Hematopoietic multipotent progenitor cell (in vitro differentiated cells): Measurements from ENCODE around the gene STON2. TPM values are rescaled to one million over a fixed set of nuclear protein-coding genes. Genes with fewer than 3 reads are reported as not detected.
"Not testable (repeated sequence)": the region's sequence is repeated elsewhere in the genome, so short reads cannot be mapped to it uniquely, and the experiment has no call there.

Experiments used
- DNase-seq, 3 donors: peaks; one replicate each; pipeline ENCODE4 v3.0.0-alpha.2; 2011 to 2015; ENCODE audit warnings: low read depth in 2 of 3, low spot score in 2 of 3
- total RNA-seq: library from RNA; depleted of rRNA; stranded (reverse); fragments of >200 nt; gene quantifications from one replicate; pipeline ENCODE4 v1.2.3, GENCODE V29; 2012

STON2 gene, protein sequence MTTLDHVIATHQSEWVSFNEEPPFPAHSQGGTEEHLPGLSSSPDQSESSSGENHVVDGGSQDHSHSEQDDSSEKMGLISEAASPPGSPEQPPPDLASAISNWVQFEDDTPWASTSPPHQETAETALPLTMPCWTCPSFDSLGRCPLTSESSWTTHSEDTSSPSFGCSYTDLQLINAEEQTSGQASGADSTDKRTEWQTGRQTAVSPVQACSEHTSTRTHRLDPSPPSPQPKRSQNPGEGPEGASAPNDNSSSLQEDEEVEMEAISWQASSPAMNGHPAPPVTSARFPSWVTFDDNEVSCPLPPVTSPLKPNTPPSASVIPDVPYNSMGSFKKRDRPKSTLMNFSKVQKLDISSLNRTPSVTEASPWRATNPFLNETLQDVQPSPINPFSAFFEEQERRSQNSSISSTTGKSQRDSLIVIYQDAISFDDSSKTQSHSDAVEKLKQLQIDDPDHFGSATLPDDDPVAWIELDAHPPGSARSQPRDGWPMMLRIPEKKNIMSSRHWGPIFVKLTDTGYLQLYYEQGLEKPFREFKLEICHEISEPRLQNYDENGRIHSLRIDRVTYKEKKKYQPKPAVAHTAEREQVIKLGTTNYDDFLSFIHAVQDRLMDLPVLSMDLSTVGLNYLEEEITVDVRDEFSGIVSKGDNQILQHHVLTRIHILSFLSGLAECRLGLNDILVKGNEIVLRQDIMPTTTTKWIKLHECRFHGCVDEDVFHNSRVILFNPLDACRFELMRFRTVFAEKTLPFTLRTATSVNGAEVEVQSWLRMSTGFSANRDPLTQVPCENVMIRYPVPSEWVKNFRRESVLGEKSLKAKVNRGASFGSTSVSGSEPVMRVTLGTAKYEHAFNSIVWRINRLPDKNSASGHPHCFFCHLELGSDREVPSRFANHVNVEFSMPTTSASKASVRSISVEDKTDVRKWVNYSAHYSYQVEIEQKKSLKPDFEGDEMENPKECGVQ
- 74.6 TPM for total RNA-seq

DNA sequence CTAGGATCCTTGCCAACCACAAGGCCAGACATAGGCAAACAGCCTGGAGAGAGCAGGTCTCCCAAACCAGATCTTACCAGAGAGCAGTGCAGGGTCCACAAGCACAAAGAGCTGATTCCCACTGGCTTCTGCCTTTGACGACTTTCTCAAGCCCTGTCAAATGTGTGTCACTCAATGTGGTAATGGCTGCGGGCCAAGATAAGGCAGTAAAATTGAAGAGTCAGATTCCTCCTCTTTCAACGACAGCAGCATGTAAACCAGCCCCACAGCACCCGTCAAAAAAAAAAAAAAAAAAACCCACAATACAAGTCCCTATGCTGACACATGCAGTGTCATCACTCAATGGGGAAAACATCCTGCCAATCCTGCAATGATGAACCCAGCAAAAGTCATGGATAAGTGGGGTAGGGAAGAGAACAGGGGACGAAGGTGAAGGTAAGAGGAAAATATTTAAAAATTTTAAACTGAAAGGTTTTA lies at the start of gene STON2:
Gene STON2 (minus strand): TSS at position 123 of the 477 bp plus-strand sequence. CDS start 1,942 bp downstream, outside the sequence.
- DNase-seq = peak in 2 of 3 donors; percentile 79 to 89

DNA sequence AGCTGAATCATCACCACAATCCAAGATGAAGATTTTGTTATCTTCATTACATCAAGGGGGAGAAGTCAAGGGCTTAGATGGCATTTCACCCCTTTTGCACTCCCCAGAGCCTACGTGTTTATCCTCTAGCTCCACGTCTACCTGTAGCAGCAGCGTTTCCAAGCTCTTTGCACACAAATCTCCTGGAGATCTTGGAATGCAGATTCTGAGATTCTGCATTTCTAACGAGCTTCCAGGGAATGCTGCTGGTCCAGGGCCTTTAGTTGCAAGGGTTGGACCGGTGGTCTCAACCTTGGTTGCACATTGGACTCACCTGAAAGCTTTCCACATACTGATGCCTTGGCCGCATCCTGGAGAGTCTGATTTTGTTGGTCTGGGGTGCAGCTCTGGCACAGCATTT lies 49.5 kb upstream of the STON2 start:
- no peak for DNase-seq

DNA sequence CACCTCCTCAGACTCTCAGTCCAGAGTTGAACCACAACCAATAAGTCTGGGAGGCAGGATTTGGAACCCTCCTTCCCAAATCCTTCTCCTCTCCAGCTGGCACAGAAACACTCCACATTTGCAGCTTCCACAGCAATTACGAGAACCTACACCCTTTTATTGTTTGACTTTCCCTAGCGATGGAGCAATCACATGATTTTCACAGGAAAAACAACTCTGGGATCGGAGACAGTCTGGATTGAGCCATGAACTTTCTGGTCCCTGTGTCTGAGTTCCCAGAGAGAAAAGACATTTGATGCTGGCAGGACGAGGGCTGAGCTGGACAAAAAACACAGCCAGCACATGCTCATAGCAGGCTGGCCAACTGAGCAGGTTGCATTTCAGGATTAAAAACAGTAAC lies 49.0 kb upstream of the STON2 start:
- no peak for DNase-seq

DNA sequence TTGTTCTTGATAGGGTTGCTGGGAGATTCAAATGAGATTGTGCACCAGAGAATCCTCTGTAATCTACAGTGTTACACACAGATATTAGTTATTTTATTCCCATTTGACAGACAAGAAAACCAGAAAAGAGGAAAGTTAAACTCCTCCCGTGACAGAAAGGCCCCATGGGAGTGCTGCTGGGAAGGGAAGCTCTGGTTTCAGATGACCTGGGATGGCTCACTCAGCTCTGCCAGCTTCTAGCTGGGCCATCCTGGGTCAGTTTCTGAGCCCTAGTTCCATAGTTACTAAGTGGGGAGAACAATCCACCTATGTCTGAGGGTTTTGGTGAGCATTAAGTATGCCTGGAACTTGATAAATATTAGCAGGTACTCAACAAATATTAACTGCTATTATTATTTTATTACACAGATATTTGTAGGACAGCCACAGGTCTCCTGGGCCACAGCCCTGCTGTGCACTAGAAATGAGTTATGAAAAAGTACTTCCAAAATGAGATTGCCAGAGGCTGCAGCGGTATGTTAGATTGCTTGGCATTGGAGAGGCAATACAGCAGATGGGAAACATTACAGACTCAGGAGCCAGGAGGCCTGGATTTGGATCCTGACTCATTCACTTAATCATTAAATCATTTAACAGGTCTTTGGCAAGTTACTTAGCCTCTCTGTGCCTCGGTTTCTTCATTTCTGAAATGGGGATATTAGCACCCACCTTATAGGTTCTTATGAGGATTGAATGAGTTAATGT lies 47.1 kb upstream of the STON2 start:
- no peak for DNase-seq

DNA sequence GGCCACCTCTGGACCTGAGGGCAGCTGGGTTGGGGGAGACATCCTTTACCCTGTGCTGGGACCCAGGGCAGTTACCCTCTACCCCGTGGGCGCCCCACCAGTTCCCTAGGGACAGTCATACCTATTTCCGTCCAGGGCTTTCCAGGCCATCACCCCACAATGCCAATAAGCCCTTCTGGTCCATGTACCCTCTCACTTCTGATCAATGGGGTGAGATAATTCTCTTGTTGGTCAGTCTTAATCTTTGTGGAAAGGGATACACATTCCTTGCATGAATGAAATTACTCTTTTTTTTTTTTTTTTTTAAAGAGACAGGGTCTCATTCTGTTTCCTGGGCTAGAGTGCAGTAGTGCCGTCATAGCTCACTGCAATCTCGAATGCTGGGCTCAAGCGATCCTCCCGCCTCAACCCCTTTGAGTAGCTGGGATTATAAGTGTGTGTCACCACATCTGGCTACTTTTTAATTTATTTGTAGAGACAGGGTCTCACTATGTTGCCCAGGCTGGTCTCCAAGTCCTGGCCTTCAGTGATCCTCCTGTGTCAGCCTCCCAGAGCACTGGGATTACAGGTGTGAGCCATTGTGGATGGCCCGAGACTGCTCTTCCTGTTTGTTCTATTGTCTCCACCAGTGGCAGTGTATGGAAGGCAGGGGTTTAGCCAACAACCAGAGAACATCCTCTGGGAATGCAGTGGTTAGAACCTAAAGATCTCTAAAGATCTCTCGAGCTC lies 46.3 kb upstream of the STON2 start:
- DNase-seq = no peak

DNA sequence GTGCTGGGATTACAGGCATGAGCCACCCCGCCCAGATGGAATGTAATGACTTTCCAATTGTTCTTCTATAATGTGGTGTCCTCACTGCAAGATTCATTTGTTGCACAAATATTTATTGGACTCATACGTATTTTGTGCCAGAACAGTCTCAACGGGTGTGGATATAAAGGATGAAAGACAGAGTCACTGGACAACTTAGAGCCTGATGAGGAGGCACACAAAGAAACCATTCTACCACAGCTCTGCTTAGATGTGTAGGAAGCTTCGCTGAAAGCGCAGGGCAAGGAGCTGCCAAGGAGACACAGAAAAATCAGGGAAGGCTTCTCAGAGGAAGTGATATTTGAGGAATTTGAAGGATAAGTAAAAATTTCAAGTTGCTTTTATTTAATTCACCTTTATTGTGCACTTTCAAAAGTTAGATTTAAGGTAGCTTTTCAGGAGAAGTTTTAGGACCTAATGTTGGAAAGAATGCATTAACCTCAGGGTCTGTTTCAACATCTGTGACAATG lies 41.6 kb upstream of the STON2 start:
- DNase-seq = no peak

DNA sequence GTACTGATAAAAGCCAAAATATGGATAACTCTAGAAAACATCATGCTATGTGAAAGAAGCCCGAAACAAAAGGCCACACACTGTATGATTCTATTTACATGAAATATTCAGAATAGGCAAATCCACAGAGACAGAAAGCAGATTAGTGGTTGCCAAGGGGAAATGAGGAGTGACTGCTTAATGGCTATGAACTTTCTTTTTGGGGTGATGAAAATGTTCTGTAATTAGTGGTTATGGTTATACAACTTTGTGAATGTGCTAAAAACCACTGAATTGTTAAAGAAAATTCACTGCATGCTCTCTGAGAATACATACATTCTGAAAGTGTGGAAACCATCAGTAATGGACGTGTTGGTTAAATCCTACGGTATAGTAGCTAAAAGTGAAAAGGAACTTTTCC lies 39.9 kb upstream of the STON2 start:
- no peak for DNase-seq

DNA sequence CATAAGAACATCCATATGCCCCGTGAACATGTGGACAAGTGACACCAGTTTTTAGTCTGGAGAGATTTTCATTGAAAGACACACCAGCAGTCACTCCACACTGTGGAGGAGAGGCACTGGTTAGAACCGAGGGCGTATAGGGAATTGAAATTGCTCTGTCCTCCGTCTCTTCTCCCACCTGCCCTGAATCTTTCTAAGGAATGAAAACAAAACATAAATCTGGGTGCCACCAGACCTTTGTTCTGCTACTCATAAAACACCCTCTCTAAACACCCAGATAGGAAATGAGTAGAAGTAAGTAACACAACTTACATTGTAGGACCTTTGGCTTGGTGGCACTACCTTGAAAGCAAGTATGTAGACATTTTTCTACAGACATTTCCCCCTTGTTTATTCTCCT lies 37.1 kb upstream of the STON2 start:
- no peak for DNase-seq

DNA sequence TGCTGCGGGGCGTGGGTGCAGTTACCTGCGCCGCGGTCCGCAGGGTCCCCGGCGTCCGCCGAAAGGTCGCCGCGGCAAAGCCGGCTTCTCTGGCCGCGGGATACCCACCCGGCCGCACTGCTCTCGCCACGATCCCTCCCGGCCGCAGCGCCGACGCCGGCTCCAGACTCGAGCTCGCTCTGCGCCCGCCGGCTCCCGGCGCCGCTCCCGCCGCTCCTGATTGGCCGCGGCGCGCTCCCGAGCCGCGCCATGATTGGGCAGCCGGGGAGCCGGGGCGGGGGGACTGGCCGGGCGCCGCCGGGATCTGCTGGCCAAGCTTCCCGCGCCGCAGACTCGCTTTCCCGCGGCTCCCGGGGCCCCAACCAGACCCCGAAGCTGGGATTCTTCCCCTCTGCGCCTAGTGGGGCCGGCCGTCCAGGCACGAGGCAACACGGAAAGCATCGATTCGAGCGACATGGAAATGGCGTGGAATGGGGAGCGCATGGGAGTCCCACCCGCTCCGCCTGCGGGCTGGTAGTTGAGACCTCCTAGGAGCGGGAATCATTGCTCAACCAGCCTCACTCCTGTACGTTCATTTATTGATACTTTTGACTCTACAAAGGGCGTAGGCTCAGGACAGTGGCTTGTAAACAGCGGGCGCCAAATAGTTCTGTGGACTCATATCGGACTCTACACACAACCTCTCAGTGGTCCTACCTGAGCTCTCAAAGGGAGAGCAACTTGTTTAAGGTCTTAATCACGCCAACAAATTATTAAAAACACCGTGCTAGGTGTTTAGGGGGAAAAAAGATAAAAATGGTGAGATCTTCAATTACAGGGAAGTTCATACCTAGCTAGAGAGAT lies 36.4 kb upstream of the STON2 start:
- DNase-seq = peak in 2 of 3 donors; percentile 76 to 79

DNA sequence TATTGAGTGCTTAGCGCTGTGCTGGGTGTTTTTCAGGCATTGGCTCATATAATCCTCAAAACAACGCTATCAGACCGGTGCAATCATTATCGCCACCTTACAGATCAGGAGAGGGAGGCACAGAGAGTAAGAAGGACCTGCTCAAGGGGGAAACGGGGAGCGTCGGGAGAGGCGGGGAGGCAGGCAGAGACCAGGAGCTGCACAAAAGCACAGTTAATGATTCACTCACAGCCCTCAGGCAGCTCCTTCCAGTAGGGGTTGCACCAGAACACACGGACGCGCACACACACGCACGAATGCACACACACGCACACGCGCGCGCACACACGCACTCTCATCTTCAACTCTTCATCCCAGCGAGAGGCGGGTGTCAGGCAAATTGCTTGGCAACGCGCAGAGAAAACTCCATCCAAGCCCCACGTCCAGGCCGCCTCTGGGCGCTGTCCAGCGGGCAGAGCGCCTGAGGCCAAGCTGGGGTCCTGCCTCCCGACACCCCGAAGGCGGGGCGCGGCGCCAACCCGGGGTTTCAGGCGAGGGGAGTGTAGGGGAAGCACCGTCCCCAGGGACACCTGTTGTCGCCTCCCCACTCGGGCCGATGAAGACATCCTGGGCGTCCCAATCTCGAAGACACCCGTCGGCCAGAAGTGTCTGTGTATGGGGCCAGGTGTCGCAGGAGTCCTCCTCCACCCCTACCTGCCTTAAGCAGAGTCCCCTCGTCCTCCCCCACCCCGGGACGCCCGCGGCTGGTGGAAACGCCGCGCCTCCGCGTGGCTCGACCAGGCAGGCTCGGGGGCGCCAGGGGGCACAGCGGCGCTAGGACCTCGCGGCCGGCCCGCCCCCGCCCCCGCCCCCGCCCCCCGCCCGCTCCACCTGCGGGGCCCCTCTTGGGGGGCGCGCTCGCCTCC lies 35.5 kb upstream of the STON2 start:
- DNase-seq = peak in 2 of 3 donors; percentile 62 to 69

DNA sequence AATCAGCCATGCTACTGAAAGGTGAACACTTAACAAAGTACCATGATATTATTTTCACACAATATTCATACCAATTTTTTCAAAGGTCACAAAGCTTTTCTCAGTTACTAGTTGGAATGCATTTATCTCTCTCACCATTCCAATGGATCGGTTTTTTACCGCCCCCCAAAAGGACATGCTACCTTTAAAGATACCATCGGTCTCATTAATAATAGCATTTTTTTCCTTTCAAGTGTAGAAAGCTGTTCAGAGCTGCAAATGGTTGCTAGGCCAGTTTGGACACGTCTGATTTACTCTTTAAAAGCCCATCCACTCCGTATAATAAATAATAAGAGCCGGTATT lies 34.9 kb upstream of the STON2 start:
- no peak for DNase-seq

DNA sequence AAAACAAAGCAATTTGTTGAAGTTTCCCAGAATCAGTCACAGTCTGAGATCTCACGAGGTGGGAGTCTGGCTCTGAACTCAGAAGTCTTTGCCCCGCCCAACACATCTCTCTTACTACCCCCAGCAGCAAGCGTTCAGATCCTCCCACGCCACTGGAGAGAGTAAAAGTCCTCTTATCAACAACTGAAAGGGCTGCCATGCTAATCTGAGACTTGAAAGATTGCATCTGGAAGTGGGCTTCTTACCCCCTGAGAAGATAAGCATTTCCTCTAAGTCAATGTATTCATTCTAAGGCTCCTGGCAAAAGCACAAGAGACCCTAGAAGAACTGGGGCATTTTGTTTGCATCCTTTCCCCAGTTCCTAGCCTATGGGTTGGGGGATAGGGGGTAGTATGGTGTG lies 34.1 kb upstream of the STON2 start:
- DNase-seq = no peak

DNA sequence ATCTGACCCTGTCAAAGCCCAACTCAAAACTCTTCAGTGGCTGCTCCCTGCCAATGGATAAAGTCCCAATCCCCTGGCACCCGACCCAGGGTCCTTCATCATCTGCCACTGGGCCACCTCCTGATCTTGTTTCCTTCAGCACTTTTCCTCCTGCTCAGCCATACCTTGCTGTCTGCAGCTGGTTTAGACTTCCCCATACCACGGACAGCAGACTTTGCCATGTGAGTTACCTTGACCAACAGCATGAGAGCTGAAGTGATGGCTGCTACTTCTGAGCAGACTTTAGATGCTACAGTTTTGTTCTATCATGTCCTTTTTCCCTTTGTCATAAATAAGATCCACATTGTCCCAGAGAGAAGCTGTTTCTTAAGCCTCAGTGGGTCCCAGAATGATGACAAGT lies 33.3 kb upstream of the STON2 start:
- DNase-seq = no peak

DNA sequence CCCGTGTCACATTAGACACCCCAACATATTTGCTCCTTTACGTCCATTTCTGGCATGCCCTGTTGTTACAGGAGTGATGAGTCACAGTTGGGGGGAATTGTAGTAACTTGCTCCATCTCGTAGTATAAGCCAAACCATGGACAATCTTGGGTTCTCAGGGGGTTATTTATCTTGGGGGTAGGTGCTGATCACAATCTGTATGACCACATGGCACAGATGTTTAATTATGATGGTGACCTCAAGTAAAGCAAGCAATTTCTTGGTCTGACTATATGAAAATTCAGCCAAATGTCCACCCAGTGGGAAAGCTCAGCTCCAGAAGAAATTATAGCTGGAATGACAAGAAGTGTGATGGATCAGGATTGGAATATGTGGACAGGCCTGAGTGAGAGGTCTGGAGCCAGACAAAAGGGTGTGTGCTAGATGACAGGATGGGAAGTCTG lies 32.1 kb upstream of the STON2 start:
- DNase-seq = peak in 1 of 3 donors; percentile 57

DNA sequence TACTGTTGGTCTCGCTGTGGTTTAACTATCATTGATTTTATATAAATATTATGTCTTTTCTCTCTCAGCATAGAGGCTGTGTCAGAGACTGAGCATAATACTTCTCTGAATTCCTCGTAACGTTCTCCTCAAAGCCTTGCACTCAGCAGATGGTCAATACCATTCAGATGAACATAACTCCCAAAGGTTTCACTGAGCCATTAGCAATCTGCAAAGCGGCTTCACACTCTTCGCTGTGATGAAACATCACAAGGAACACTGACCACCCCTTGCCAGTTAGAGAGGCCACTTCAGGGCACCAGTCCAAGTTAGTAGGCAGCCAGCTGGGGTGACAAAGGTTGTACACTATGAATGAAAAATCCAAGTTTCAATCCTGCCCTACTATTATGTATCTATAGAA lies 30.1 kb upstream of the STON2 start:
- no peak for DNase-seq

DNA sequence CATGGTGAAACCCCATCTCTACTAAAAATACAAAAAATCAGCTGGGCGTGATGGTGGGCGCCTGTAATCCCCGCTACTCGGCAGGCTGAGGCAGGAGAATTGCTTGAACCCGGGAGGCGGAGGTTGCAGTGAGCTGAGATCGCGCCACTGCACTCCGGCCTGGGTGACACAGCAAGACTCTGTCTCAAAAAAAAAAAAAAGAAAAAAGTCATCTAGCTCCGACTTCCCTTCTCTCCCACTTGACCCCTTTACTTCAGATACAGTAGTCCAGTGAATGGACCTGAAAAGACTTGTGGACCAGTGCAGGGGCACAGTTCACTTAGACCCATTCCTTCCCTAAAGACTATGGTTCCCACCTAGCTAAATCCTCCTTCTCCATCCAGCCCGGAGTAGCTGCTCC lies 29.6 kb upstream of the STON2 start:
- not testable (repeated sequence) for DNase-seq

DNA sequence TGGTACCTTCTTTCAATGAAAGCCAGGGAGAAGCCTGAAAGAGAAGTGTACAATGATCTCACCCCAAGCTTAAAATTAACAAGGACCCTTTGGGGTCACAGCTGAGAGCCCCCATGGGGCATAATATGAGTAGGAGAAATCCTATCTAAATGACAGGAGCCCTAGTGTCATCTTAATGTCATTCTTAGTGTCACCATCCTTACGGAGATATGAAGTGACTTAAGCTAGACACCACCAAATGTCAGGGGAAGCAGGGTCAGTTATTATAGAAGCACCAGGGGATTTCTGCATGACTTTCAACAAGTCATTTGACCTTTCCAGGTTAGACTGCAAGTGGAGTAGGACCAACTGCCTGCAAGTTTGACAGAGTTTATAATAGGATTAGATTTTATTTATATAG lies 28.9 kb upstream of the STON2 start:
- DNase-seq = no peak
